ENCODE results near the gene UIMC1.

UIMC1 gene

DNA sequence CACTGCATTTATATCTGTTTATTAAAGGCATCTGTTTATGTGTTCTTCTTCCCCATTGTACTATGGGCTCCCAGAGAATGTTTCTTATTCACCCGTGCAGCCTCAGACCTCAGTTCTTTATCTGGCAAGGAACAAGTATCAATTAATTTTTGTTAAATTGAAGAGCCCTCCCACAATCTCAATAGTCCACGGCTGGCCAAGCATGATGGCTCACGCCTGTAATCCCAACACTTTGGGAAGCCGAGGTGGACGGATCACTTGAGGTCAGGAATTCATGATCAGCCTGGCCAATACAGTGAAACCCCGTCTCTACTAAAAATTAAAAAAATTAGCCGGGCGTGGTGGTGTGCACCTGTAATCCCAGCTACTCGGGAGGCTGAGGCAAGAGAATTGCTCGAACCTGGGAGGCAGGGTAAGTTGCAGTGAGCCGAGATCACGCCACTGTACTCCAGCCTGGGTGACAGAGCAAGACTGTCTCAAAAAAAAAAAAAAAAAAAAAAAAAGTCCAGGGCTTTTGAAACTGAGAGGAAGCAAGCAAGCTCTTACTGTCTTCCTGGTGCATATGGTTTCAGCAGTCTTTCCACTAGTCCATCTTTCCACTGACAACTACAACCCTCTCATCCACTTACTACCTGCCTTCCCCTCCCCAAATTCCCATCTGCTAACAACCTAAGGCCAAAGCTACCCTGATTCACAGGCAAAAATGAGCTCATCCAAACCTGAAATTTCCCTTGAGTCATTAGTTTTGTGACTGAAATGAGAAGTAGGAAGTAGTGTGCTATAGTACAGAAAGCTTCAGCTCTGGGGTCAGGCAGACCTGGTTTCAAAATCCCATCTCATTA lies 105.1 kb downstream of the UIMC1 start:
- DNase-seq: no peak

DNA sequence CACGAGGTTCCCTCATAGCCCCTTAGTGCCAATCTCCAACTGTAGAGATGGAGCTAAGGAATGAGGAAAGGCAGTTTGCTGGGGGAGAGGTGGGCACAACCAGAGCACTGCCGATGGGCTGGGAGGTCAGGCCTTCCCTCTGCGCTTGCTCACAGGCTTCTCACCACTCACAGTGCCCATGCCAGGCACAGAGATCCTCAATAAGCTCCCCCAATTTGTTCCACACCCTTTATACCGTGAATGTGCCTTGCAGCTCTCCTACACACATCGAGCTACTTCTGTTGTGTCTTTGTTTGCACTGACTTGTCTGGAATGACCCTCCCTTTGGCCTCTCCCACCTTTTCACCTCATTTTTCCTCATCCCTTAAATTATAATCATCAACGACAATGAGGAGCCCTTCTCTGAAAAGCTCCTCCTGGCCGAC lies 105.8 kb downstream of the UIMC1 start:
- DNase-seq: no peak

DNA sequence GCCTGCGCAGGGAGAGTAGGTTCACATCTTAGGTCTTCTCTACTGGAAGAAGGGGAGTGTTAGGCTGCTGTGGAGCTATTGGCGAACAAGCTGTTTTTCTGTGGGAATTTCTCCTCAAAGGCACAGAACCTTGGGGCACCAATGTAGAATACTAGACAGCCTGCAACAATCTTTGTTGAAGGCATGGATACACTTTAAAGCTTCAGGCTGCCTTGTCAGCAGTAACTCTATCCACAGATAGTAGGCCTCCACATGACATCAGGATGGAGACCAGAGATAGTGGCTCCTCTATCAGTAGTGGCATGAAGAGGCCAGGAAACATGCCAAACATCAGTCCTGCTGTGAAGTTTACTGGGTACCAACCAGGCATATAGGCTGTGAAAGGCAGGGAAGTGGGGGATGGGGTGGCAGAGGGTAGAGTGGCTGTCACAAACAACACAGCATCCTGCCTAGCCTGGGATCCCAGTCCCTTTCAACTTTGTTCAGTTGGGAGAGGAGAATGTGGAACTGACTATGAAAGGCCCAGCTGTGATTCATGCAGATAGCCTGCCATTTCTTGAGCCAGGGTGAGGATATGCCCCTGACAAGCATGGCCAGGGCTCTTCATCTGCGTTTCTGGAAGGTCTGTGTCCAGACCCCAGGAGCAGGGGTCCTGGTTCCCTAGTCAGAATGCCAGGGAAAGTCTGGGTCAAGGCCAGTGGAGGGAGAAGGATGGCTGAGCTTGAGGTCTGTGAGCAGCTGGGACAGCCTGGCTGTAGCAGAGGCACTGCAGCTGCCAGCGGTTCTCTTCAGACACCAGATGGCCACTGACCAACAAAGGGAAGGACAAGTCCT lies 106.4 kb downstream of the UIMC1 start:
- DNase-seq: no peak

DNA sequence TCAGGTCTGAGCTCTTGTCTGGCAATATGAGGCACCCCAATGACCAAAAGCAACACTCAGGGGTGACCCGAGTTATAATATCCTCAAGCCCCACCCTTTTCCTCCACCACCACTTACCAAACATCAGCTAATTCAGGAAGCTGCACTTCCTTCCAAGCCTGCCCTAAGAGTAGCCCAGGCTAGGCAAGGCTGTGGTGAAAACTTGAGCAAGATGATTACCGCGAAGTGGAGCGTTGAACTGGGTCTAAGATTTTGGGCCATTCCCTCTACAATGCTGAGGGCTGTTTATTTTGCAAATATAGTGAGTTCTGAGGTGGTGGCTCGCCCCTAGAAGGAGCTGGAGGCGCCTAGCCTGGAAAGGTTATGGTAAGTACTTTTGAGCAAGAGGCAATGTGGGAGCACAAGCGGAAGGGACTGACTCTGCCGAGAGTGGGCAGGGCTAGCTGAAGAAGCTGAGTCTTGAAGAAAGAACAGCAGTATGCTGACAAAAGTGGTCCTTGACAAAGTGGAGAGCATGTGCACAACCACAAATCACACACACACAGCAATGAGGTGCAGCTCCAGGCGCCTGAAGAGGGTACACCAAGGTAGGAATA lies 107.2 kb downstream of the UIMC1 start, which contains the start of gene HK3:
Gene HK3, minus strand, starts transcription at position 51 of the 596 bp plus-strand sequence. CDS start 3,187 bp downstream, outside the sequence.
- no peak for DNase-seq

DNA sequence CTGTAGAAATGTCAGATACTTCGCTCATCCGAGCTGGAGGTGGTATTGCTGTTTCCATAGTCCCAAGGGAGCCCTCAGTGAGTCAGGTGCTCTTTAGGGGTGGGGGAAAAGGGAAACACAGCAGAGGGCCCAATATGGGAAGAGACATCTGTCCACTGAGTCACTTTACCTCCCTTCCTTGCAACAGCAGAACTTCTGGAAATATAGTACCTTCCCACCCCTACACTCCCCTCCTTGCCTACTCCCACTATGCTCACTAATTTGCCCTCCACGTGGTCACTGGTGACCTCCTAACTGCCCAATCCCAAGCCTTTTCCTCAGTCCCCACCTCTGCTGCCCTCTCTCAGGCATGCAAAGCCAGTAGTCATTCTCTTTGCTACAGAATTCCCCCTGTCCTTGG lies 109.3 kb downstream of the UIMC1 start:
- no peak for DNase-seq

DNA sequence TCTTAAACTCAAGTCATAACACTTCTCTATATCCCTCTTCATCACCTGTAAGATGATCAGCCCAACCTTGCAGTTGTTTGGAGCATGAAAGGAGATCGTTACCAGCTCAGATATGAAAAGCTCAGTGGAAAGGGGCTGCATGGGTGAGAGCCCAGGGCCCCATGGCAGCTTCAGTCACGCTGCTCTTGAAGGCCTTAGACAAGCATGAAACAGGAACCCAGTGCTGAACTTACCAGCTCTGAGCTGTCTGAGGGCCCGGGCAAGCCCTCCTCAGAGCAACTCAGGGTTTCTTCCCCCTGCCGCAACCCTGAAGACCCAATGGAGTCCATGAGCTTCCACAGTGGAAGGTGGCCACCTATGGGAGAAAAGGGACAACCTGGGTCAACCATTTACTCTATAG lies 110.7 kb downstream of the UIMC1 start:
- no peak for DNase-seq

DNA sequence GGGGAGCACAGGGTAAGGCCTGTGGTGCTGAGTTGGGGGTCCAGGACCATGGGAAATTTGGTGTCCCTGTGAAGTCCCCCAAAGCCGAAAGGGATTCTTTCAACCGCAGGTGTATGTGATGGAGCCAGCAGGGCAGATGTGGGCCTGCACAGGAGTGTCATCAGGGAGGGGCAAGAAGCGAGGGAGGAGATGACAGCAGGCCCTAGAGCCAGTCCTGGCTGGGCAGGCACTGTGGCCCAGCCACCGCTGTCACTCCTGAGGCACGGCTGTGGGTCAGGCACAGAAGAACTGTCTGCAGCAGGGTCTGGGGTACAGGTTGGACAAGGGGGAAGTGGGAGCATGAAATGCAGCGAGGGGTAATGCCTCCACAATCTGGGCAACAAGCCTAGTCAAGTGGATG lies 112.3 kb downstream of the UIMC1 start:
- DNase-seq: no peak

DNA sequence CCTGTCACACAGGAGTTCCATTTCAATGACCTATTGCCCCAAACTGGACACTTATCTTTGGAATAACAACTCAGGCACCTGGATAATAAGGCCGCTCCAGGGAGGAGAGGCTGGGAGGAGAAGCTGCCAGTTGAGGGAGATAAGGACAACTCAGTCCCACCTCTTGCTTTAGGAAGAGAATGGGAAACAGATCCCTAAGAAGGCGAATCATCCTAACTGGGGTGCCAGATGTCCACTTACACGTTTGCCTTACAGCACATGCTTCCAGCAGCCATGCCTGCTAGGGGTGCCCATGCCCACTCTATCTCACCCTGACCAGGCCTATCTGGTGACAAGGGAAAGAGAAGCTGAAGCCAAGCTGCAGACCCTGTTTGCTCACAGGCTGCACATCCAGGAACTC lies 113.9 kb downstream of the UIMC1 start:
- DNase-seq: no peak

DNA sequence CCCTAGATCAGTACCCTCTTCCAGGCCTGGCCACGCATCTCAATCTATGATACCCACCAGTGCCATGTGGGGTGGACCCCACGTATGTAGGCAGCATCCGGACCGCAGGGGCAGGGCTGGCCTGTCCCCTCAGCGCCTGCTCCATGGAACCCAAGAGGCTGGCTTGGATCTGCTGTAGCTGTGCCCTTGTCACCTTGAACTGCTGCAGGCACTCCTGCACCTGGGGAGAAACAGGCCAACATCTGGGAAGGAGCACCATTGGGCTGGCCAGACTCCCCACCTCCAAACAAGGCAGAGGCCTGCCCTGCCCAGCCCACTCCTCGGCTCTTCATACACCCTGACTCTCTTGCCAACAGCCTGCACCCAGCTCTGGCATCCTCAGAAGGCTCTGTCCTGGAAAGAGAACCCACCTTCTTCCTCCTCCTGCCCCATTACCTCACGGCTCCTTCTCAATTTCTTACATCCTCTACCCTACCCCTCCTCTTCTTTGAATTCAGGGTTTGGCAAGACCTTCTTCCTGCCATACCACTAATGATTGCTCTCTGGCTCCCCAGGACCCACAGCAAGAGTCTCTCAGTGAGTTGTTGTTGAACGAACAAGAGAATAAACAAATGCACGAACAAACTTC lies 115.1 kb downstream of the UIMC1 start:
- no peak for DNase-seq

DNA sequence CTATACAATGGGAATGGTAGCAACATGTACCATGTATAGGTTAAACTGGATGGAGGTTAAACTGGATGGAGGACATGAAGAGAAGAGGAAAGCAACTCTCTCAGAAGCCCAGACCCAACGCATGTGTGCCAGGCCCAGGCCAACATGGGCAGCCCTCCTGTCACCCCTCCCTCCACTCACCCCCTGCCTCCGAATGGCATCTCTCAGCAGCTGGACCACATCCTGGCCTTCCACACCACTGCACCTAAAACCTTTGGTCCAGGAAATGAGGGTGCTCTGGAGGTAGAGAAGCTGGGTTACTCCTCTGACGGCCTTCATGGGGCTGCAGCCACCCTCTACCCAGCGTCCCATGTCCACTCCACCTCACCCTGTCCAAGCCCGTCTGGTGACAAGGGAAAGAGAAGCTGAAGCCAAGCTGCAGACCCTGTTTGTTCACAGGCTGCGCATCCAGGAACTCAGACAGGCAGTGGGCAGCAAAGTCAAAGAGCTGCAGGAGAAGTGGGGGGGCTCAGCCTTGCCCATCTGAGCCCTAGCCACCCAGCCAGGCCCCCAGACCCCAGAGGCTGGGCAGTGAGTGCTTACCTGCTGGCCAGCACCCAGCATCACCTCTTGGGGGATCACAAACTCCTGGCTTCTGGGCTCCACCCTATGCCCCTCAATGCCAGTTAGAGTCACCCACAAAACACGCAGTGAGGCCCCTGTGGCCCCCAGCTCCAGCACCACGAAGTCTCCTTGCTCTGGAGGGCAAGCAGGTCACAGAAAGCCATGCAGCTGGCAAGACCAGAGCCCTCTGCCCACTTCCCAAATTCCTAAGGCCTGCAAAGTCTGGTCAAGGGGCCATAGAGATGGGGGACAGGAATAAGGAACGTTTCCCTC lies 115.9 kb downstream of the UIMC1 start:
- DNase-seq: no peak

DNA sequence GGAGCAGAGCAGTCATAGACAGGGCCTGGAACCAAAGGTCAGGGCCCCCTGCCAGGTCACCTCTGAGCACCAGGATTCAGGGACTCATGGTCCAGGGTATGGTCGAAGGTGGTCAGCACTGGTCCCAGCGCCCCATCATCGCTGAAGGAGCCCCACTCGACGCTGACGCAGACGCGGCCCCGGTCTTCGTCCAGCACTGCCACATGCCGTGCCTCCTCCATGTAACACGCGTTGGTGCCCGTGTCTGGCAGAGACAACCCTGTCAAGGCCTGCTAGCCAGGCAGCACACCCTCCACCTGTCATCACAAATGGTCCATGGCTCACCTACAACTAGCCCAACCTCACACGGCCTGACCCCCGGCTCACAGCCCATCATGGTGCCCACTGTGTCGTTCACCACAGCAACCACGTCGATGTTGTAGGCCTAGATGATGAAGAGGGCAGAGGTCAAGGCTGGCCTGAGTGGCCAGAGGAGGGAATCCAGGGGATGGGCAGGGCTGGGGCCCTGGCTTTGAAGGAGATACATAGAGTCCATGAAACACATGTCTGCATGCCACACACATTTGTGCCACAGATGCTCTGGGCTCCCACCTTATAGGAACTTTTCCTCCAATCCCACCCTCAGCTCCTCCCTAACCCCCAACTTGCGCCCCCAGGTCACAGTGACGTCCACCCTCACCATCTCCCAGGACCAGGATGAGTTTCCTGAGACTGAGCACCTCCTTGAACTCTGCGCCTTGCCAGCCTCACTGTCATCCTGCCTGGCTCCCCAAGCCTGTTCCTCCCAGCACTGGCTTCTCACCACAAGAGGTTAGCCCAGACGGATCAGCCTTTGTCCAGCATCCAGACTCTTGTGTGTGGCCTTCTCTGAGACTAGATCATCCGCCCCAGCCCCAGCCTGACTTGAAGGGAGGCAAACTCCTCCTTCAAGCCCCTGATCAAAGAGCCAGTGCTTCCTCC lies 117.0 kb downstream of the UIMC1 start:
- DNase-seq: no peak

DNA sequence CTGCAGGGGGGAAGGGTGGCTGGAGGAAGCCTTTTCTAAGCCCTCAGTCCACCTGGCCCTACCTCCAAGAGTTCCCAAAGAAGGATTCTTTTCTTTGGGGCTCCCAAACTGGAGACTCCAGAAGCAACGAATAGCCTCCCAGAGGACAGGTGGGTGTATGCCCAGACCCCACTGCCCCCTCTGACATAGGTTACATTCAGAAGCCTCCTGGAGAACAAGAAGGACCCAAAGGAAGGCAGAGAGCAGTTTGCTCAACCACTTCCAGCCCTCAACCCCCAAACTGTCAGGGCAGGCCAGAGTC lies 117.8 kb downstream of the UIMC1 start:
- no peak for DNase-seq

DNA sequence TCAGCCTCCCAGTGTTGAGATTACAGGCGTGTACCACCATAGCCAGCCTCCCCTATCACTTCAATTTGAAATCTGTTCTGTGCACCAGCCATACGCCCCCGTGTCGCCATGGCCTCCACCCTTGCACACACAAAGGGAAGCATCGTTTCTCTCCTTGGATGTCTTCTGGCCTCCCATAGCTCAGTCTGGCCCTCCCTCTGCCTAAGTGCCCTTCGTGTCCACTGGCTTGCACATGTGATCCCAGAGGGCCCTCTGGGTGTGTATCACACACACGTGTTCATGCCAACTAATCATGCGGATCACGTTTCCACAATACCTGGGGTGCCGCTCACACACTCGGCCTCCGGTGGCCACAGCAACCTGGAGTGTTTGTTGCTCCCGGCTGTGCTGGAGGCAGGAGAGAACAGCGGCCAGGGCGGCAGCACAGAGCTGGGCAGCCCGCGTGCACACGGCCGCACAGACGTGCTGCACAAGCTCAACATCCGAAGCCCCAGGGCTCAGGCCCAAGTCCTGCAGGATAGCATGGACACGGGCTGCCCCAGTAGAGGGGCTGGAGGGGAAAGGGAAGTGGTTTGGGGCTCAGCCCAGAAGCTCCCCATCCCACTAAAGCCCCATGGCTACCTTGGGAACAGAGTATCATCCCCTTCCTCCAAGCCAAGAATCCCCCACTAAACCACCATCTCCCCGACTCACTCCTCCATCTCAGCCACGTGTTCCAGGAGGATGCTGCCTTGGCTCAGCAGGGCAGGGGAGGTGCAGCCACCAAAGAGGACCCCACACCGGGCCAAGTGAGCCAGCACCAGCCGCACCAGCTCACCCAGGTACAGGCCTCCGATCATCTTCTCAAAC lies 118.3 kb downstream of the UIMC1 start:
- DNase-seq: no peak

DNA sequence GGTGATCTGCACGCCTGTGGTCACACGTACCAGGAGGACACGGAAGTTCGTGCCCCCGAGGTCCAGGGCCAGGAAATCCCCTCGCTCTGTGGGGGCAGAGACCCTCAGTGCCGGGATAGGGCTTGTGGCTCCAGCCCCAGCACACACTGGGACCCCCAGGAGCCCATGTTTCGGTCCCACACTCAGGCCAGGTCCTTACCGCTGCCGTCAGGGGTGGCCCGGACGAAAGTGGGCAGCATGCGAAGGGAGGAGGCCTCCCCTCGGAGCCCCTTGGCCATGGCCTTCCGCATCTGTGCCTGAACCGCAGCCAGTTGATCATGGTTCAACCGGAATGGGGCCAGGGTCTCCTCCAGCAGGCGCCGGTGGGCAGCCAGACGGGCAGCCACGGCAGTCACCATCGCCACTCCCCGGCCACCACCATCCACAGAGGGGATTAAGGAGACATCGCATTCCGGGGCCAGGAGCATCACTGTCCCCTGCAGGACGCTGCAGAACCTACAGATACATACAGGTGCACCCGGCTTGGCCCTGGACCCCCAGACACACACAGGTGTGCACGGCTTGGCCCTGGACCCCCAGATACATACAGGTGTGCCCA lies 119.2 kb downstream of the UIMC1 start:
- no peak for DNase-seq

DNA sequence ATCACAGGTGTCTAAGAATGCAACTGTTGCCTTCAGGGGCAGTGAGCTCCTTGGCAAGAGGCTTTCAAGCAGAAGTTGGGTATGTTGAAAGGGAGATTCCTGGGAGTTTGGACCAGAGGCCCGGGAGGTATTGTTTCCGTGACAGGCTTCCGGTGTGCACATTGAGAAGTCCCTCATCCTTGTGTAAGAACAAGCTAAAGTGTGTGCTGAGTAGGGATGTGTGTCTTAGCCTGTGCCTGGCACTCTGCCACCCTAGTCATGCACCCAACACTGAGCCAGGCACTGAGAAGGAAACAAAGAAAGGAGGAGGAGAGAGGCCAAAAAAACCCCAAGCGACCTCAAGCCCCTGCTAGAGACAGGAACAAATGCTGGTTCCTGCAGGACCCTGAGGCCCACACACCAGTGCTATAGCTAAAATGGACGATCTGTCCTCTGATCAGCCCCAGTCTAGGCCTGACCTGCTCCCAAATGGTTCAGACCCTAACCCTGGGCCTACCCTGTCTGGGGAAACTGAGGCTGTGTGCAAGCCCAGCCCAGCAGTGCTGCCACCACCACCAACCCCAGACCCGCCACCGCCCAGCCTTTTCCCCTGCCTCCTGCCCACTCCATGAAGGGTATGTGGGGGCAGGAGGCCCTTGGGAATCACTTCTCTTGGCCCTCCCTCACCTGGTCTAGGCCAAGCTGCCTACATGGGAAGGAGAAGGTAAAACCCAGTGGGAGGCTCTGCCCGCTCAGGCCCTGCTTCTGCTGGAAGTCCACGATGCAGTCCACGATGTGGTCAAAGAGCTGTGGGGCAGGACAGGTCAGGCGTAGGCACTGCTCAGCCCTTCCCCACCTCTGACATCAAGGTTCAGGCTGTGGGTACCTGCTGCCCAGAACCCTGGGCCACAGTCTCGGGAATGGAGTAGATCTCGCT lies 120.0 kb downstream of the UIMC1 start:
- no peak for DNase-seq

DNA sequence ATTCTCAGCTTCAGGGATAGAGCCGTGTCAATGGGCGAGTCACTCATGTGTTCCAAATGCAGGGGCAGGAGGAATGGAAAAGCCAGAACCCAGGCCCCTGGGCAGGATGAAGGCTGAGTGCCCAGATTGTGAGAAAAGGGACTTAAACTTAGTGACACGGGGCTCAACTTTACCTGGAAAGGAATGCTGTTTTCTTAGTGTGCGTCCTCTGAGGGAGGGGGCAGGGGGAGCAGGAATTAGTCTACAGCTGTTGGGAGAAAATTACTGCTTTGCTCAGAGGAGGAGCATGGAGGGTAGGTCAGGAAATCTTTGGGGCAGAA lies 122.0 kb downstream of the UIMC1 start:
- DNase-seq: no peak

DNA sequence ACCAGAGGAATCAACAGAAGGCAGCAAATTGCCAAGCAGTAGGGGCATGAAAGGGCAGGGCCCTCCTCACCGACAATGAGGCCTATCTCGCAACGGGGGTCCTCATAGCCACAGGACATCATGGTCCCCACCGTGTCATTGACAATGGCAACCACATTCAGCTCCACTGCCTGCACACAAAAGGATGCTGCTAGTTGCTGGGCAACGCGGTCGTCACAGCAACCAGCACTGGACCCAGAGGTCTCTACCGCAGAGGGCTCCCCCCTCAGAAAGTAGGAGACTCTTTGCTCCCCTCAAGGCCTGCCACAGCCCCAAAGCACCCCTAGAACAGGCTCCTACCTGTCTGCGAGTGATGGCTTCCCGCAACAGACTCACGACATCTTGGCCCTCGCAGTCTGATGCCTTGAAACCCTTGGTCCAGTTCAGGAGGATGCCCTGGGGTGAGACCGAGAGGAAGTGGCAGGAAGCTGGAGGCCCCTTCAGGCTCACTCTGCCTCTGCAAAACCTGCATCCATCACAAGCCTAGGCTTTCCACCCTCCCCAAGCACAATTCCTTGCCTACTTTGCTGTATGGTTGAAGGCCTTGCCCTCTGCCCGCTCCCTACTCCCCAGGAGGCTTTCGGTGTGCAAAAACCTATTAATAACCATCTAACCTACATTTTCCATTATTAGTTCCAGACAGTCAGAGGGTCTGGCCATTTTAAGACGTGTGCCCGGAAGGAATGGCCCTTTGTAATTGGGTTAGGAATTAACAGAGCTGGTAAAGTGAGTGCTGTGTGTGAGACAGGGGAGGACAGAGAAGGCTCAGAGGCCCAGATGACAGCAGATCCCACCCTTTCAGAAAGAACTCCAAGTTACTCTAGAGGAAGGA lies 122.6 kb downstream of the UIMC1 start:
- no peak for DNase-seq

DNA sequence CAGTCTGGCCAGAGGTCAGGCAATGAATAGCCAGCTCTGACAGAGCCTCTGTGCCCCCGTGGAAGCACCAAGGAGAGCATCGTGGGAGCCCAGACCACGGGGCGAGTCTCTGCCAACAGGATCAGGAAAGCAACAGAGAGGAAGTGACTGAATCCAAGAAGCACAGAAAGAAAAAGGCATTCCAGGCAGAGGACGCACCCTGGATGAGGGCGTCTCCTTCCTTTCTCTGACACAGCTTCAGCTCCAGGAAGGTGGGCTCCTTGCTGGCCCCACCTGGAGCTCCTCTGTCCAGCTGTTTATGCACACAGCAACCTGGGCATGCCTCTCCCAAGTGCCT lies 124.0 kb downstream of the UIMC1 start:
- no peak for DNase-seq
